ENCODE results near the gene P3H1.
A peak's percentile ranks its signal among the peaks of the same experiment; 100 is the strongest.

The P3H1 gene

DNA sequence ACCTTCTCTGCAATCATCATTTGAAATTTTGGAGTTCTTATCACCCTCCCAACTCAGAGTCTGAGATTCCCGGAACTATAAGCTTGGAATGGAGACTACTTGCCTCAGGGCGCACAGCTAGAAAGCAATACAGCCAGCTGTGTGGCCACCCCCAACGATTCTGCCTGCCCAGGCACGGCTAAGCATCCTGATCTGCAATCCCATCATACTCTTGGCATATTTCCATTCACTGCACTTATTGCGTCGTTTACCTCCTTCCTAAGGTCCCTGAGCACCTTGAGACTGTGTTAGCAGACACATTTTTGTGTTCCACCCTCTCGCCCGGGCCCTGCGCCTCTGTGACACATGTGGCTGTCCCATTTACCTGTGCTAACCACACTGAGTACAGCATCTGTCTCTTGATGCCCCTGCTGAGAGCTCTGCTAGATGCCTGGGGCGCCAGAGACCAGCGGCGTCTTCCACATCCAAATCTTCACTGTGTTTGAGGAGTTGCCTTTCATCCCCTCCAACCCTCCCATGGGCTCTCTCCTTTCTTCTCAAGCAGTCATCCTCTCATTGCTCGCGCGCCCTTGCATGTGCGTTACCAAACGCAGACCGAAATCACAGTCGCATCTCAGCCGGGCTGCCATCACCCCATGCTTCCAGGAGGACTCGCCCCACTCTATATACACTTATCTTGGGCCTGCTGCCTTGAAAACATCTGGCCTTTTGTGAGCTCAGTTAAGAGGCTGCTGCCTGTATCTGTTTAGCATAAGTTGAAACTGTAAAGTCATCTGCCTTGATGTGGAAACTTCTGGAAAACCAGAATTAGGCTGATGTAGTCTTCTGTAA, 23.3 kb downstream of the P3H1 start:
- DNase-seq: no peak

- no peak for DNase-seq
Observed at GRCh38 chr1:42742617-42743316, 24.1 kb downstream of the P3H1 start.

DNA sequence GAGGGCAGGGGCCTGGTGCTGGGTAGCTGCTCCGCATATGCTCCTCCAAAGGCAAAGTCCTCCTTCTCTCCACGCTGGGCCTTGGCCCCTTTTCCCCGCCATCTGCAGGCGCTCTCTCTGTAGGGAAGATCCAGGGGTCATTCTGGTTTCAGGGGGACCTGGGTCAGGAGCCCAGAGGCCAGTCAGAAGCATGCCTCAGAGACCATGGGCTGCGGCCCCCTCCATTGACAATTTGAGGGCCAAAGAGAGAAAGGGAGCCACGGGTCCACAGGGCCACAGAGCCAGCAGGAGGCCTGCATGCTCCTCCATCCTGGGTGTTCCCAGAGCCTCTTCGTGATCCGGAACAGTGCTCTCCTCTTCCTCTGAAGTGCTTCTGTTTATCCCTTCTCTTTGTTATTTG, 24.7 kb downstream of the P3H1 start:
- no peak for DNase-seq

DNA sequence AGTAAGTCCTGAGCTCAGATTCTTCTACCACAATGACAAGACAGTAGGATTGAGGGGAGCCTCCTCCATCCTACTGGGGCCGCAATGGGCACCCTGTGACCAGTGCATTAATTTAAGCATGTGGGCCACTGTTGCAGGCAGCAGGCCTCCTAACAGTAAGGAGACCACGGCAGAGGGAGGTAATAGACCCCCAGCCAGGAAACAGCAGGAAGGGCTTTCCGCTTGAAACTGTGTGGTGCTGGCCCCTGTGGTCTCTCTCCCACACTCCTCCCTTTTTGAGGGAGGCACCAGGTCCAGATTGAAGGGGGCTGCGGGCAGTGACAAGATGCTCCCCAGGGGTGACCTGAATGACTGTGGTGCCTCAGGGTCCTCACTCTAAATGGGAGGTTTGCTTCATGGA, 25.1 kb downstream of the P3H1 start:
- DNase-seq: no peak

DNA sequence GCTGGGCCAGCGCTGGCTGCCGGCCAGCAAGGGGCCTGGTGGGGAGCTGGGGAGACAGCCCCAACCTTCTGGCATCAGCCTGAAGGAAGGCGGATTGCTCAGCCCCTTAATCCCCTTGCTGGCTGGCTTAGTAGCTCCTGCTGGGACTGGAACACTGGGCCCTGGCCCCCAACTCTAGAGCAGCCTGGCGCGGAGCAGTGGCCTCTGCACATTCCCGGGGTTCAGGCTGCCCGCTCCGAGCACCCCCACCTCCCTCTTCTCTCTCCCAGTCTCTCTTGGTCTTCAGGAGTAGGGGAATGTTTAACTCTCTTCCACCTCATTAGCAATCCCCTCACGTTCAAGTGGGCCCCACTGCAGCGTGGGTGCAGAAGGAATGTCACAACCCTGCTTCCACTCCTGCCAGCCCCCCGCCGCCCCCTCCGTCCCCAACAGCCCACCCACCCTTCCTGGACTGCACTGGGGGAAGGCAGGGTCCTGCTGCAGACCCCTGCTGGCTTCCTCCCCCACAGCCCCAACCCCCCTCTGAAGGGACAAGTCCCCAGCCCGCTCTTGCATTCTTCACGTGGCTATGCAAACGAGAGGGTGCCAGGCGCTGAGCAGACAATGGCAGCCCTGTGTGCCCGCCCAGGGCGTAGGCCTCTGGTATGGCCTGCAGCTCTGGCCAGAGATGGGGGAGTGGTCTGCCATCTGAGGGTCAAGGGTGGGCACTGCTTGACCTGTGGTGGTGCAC, 25.8 kb downstream of the P3H1 start:
- no peak for DNase-seq

GRCh38 chr1:42739753-42740700, 26.8 kb downstream of the P3H1 start, which contains the start of gene CLDN19:
Gene CLDN19 (minus strand): TSS chr1:42740236. CDS start chr1:42740063, 173 bp downstream.
- no peak for DNase-seq

DNA sequence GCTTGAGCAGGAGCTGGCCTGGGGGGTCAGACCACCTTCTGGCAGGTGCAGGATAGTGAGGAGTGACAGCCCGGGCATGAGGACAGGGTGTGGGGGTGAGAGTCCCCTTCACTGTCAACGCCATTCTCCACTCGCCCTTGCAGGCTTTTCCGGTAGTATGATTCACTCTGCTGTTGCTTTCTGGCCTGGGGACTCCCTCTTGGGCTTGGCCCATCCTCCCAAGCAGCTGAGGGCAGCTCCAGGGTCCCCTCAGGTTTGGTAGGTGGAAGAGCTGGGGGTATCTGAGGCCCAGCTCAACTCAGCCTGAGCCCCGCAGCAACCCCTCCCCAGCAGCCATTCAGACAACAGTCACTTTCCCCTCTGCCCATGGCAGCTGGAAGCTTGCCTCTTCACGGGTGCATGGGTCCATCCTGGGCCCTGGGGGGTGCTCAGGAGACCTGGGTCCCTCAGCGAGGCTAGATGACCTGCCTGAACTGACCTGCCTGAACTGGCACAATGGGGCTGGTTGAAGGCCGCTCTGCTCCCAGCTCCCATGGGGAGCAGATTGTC, 28.1 kb downstream of the P3H1 start:
- no peak for DNase-seq

DNA sequence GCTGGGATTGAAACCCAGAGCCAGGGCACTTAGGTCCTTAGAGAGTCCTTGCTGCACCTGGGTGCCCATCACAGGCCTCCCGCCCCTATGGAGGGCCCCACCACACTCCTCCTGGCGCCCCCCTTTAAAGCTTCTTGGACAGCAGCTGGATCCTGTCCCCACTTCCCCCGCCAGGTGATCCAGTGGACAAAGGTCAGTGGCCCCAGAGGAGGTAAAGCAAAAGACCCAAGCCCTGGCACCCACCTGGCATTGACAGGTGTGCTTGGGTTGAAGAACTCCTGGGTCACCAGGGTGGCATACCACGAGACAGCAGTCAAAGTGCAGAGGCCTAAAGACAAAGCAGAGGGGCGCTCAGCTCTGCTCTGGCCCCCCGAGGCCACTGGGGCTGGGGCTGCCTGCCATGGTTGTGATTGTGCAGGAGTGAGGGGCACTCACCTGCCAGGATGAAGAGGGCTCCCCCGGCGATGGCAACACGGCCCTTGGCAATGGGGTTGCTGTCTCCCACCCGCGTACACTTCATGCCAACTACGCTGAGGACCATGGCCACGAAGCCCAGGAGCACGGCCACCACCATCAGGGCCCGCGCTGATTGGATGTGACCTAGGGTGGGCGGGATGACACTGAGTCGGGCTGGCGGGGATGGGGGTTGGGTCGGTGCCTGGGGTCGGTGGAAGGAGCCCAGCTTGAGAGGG, 28.7 kb downstream of the P3H1 start:
- no peak for DNase-seq

DNA sequence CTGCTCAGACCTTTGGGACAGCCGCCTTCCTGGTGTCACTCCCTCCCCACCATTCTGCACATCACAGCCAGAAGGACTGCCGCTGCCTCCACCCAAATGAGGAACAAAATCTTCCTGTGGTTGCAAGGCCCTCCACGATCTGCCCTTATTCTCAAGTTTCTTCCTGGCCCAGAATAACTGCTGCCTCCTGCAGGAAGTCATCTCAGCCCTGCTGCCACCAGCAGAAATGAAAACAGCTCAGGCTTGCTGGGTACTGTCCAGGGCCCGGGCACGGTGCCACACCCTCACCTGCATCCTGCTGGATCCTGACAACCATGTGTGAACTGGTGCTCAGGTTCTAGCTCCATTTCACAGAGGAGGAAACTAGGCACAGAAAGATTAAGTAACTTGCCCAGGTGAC, 29.6 kb downstream of the P3H1 start:
- DNase-seq: no peak

DNA sequence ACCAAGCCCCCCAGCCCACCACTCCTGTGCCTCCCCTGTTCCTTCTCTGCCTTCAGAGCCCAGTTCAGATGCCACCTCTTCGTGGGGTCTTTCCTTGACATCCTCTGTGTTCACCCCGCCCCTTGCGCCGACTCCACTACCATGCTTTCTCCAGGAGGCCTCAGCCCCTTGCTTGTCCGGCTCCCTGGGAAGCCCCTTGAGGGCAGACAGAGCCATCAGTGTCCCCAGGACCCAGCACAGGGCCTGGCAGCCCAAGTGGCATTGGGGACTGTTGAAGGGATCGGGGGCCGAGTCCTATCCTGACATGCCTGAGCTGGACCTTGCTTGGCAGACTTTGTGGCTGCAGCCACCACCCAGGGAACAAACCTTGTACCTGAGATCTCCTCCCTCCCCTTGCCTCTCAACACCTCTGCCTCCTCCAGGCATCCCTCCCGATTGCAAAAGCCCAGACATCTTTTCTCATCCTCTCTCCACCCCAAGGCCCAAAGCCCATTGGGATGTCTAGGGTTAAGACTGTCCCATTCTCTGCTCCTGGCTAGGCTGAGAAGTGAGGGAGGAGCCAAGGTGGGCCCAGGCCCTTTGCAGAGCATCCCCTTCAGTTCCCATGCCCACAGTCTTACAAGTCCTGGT, 30.1 kb downstream of the P3H1 start:
- no peak for DNase-seq

GRCh38 chr1:42736152-42736551, 30.7 kb downstream of the P3H1 start:
- DNase-seq: peak; percentile 8

DNA sequence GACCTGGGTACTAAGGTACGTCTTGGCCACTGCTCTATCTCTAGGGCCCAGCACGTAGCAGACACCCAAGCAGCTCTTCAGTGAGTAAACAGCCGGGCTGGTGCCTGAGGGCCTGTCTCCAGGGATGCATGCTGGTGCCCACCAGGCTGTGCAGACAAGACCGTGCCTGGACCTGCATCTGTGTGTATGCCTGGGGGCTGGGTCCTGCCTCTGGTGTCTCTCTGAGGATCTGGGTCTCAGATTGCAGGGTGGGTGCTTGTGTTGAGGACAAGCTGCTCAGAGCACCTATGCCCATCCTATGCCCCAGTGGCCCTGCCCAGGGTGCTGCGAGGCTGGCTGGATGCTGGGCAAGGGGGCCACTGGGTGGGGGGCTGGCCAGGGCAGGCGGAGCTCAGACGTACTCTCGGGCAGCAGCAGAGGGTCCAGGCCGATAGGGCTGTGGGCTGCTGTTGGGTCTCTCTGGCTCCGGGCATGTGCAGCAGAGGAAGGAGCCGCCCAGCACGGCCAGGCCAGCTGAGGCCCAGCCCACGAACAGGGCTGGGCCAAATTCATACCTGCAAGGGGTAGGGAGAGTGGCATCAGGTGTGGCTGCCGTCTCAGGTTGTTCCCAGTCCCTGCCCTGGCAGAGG, 31.2 kb downstream of the P3H1 start:
- DNase-seq: no peak

- no peak for DNase-seq
Observed at GRCh38 chr1:42735056-42735455, 31.8 kb downstream of the P3H1 start.

GRCh38 chr1:42734201-42735035, 32.4 kb downstream of the P3H1 start:
- no peak for DNase-seq

GRCh38 chr1:42733415-42734200, 33.2 kb downstream of the P3H1 start:
- DNase-seq: no peak

GRCh38 chr1:42732126-42732680, 34.6 kb downstream of the P3H1 start:
- DNase-seq: no peak

DNA sequence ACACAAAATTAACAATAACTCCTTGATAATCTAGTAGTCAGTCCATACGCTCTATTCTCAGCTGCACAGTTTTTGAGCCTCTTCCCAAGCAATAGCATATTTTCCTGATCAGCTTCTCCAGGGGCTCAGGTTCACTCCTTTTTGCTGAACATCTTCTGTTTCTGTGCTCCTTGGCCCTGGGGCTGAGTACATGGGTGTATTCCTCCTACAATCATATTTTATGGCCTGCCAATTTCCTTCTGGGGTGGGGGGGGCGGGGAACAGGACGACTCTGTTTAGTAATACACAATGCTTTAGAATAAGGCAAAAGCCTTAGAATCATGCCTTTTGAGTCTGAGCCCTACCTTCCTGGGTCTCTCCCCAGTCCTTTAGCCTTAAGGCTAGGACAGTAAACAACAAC, 35.2 kb downstream of the P3H1 start:
- no peak for DNase-seq

DNA sequence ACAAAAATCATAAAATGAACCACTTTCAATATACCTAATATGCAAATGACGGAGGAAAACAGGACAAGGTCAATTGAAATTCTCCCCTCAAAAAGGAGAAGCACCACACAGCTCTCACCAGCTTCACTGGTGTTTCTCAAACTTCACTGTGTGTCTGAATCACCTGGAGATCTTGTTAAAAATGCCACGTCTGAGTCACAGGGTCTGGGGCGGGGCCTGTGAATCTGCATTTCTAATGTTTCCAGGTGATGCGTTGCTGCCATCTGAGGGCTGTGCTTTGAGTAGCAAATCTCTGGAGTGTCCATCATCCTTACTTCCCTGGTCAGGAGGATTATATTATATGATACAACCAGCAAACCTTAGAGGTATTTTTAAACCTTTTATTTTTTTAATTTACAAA, 35.8 kb downstream of the P3H1 start:
- DNase-seq: no peak

Measured in fibroblast of skin of right biceps (primary cell).